Measurements from ENCODE around the gene CDC14B.

DNA sequence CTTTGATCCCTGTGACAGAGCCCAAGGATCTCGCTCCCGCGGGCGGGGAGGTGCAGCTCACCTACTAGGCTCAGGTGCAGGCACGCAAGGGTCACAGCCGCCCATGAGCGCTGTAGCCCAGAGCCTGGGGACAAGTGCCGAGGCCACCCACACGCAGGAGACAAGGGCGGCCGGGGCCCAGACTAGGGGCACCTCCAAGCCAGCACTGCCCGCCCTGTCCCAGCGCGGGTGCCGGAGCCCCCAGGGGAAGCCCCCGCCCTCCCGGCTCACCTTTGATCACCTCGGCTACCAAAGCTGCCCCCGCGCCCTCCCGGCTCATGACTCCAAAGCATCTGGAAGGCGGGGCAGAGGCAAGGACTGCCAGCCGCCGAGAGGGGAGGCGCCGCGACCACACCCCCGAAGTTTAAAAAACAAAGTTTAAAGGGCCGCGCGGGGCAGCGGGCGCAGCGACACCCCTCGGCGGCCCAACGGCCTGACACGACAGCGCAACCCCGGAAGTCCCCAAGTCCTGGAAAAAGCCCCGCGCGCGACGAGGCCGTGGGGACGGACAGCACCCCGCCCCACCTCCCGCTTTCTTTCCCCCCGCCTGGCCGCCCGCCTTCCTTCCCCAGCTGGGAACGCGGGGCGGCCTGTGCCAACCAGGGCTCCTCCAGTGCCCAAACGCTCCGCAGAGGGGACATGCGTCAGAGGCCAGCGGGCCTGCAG, 53.0 kb downstream of the CDC14B start:
- TF ChIP-seq POLR2A (IDR thresholded peaks at IDR 0.05) (peak in 2 of 4 donors; percentile 10 to 64), CTCF (IDR thresholded peaks at IDR 0.05) (peak; percentile 49 to 77 (median 68)), POLR2AphosphoS5 (IDR thresholded peaks at IDR 0.05) (peak; percentile 26 to 52)

Measured in upper lobe of left lung (tissue), 4 donors.